T-cell (primary cell): Measurements from ENCODE around the gene MSL3B.
A peak's percentile ranks its signal among the peaks of the same experiment; 100 is the strongest.

ENCODE experiments used
- ATAC-seq, 4 experiments: fragments of 200-7000 bp in 3 of 4; fragments of 150-1000 bp in 1 of 4; cut with Tn5 transposase; replicated peaks in 1 of 4; 1 replicate in 3 of 4; 2 replicates in 1 of 4; pipeline ENCODE4 v1.10.0; 2021; ENCODE audit warnings: moderate library complexity in 3 of 4, mild to moderate bottlenecking in 2 of 4, moderate number of reproducible peaks in 1 of 4
- CTCF ChIA-PET, 2 donors: fragments of 300-600 bp; sonication (Branson Sonifier 250); formaldehyde crosslinking; loops; one replicate each; lab custom pipeline; 2022; ENCODE audit warnings: antibody characterized with exemption in 2 of 2; lab: Charles Lee
- POLR2A ChIA-PET, 2 donors: fragments of 300-600 bp; sonication (Branson Sonifier 250); formaldehyde crosslinking; loops; one replicate each; lab custom pipeline; 2022; ENCODE audit warnings: antibody characterized with exemption in 2 of 2; lab: Charles Lee
- DNase-seq, 35 experiments: peaks; one replicate each; pipeline versions ENCODE4 v3.0.0 to v3.0.0-alpha.2; 2013 to 2023
- H3K27ac ChIP-seq: one replicate; pipeline ENCODE4 v1.5.1; 2013; ENCODE audit warnings: low read length
- H3K27me3 ChIP-seq, 2 experiments: replicated peaks in 1 of 2; 1 replicate in 1 of 2; 2 replicates in 1 of 2; pipeline versions ENCODE4 v1.6.1 to v1.7.0; 2013; ENCODE audit warnings: low read length in 1 of 2, mixed read lengths in 1 of 2; ENCODE audit not compliant: control insufficient read depth in 2 of 2, insufficient read depth in 2 of 2; ENCODE audit errors: extremely low read depth in 1 of 2
- H3K36me3 ChIP-seq, 2 donors: 1 replicate in 1 of 2; 2 replicates in 1 of 2; pipeline versions ENCODE4 v1.6.1 to v1.7.0; 2013; ENCODE audit warnings: low read length in 1 of 2; ENCODE audit not compliant: control insufficient read depth in 2 of 2, insufficient read depth in 1 of 2; ENCODE audit errors: extremely low read depth in 1 of 2
- H3K4me1 ChIP-seq, 2 experiments: 1 replicate in 1 of 2; 2 replicates in 1 of 2; pipeline versions ENCODE4 v1.6.1 to v1.7.0; 2013; ENCODE audit warnings: low read length in 2 of 2, mixed read lengths in 1 of 2; ENCODE audit not compliant: insufficient read depth in 2 of 2, control insufficient read depth in 1 of 2; ENCODE audit errors: extremely low read depth in 1 of 2
- H3K4me3 ChIP-seq, 2 donors: 1 replicate in 1 of 2; 2 replicates in 1 of 2; pipeline versions ENCODE4 v1.5.1 to v1.7.0; 2013; ENCODE audit warnings: mild to moderate bottlenecking in 2 of 2, low read length in 1 of 2, moderate library complexity in 1 of 2; ENCODE audit not compliant: control insufficient read depth in 1 of 2; ENCODE audit errors: extremely low read depth in 1 of 2
- H3K9me3 ChIP-seq: 2 replicates; pipeline ENCODE4 v1.7.0; 2013
- H3K27ac Mint-ChIP-seq, 2 donors: one replicate each; pipeline ENCODE4 v1.8.0; 2020 to 2021; ENCODE audit warnings: mild to moderate bottlenecking in 2 of 2, mixed read lengths in 2 of 2
- H3K27me3 Mint-ChIP-seq, 2 donors: one replicate each; pipeline ENCODE4 v1.8.0; 2021 to 2022; ENCODE audit warnings: mixed read lengths in 2 of 2
- H3K36me3 Mint-ChIP-seq: one replicate; pipeline ENCODE4 v1.8.0; 2021; ENCODE audit warnings: mixed read lengths
- H3K4me1 Mint-ChIP-seq, 3 donors: one replicate each; pipeline ENCODE4 v1.8.0; 2020 to 2022; ENCODE audit warnings: mixed read lengths in 3 of 3, mild to moderate bottlenecking in 1 of 3
- H3K4me3 Mint-ChIP-seq, 3 donors: one replicate each; pipeline ENCODE4 v1.8.0; 2020 to 2022; ENCODE audit warnings: mild to moderate bottlenecking in 3 of 3, mixed read lengths in 3 of 3, moderate library complexity in 3 of 3
- H3K9me3 Mint-ChIP-seq, 3 donors: one replicate each; pipeline ENCODE4 v1.8.0; 2020 to 2022; ENCODE audit warnings: mixed read lengths in 3 of 3
- WGBS: methylation state at CpG from one replicate; pipeline ENCODE4 v1.1.5; 2013; ENCODE audit warnings: missing lambda C conversion rate; ENCODE audit not compliant: insufficient coverage; 5-methylcytosine and 5-hydroxymethylcytosine counted together

MSL3B gene

GRCh38 chr2:233855345-233855744, 12.8 kb downstream of the MSL3B start:
- Mint-ChIP-seq H3K4me1 (peaks cover 13 to 25% (median 24%) of the 10 kb centered on the region in 3 donors), H3K36me3 (no peaks in the 10 kb centered on the region), H3K27ac (peak overlapping the region in 1 of 2 donors; percentile 4), H3K4me3 (peak overlapping the region; percentile 24 to 86 (median 35)), H3K27me3 (peaks cover 3 to 4% of the 10 kb centered on the region in 2 donors), H3K9me3 (no peaks in the 10 kb centered on the region)
- H3K27me3 ChIP-seq, result peaks cover 0 to 10% of the 10 kb centered on the region in 2 experiments
- WGBS, result 95% methylated on average over 4 of the region's 5 CpGs
- no peak overlapping the region for H3K4me3 ChIP-seq
- no peaks in the 10 kb centered on the region for H3K9me3 ChIP-seq
- no peaks in the 10 kb centered on the region for H3K36me3 ChIP-seq
- no peak overlapping the region for H3K27ac ChIP-seq
- ATAC-seq (no peak), DNase-seq (no peak)
- ChIA-PET POLR2A (no interaction called here), CTCF (no interaction called here)
- H3K4me1 ChIP-seq, result peaks cover 0 to 18% of the 10 kb centered on the region in 2 experiments

- peak; percentile 71 to 91 (median 83) for DNase-seq
- ChIA-PET CTCF (interaction anchor here in 1 of 2 donors (0.7 kb wide), 1 partner anchor 10 kb away, joined by 3 read pairs; no protein-coding TSS in a partner anchor), POLR2A (no interaction called here)
- H3K9me3 ChIP-seq, result no peaks in the 10 kb centered on the region
- ATAC-seq, result peak; percentile 96 to 98 (median 97)
- Mint-ChIP-seq H3K4me3 (peak within 1 kb of the TSS; percentile 86 to 89 (median 88)), H3K9me3 (no peaks in the 10 kb centered on the region), H3K36me3 (no peaks in the 10 kb centered on the region), H3K4me1 (peaks cover 13 to 25% (median 24%) of the 10 kb centered on the region in 3 donors), H3K27ac (peak within 1 kb of the TSS; percentile 76 to 88), H3K27me3 (peaks cover 3 to 4% of the 10 kb centered on the region in 2 donors)
- H3K27me3 ChIP-seq, result peaks cover 0 to 10% of the 10 kb centered on the region in 2 experiments
- peaks cover 0 to 18% of the 10 kb centered on the region in 2 experiments for H3K4me1 ChIP-seq
- no peak within 1 kb of the TSS for H3K27ac ChIP-seq
- 0% methylated on average over 53 of the region's 60 CpGs for WGBS
- peak within 1 kb of the TSS; percentile 72 to 81 for H3K4me3 ChIP-seq
- H3K36me3 ChIP-seq, result no peaks in the 10 kb centered on the region
These were observed 13.8 kb downstream of the MSL3B start, which contains the start of gene HJURP for GRCh38 chr2:233854241-233854981. Gene HJURP, minus strand, starts transcription at chr2:233854535. Its CDS starts 35 bp downstream, at chr2:233854500.

- peak overlapping the region; percentile 86 to 89 (median 88) for H3K4me3 Mint-ChIP-seq
- peak in 2 of 4 experiments; percentile 2 to 6 for ATAC-seq
- Histone ChIP-seq H3K4me1 (peaks cover 0 to 18% of the 10 kb centered on the region in 2 experiments), H3K27me3 (peaks cover 0 to 10% of the 10 kb centered on the region in 2 experiments), H3K36me3 (no peaks in the 10 kb centered on the region), H3K27ac (no peak overlapping the region), H3K9me3 (no peaks in the 10 kb centered on the region), H3K4me3 (peak overlapping the region; percentile 72 to 81)
- peaks cover 3 to 4% of the 10 kb centered on the region in 2 donors for H3K27me3 Mint-ChIP-seq
- no peak for DNase-seq
- no peaks in the 10 kb centered on the region for H3K9me3 Mint-ChIP-seq
- no peaks in the 10 kb centered on the region for H3K36me3 Mint-ChIP-seq
- no peak overlapping the region for H3K27ac Mint-ChIP-seq
- CTCF ChIA-PET, result no interaction called here
- WGBS, result under 1% methylated on average over 25 of the region's 25 CpGs
- H3K4me1 Mint-ChIP-seq, result peaks cover 13 to 25% (median 24%) of the 10 kb centered on the region in 3 donors
- POLR2A ChIA-PET, result no interaction called here
These were observed 14.3 kb downstream of the MSL3B start for GRCh38 chr2:233853883-233854240.

GRCh38 chr2:233853353-233853752, 14.8 kb downstream of the MSL3B start:
- Mint-ChIP-seq H3K4me1 (peaks cover 13 to 25% (median 24%) of the 10 kb centered on the region in 3 donors), H3K9me3 (no peaks in the 10 kb centered on the region), H3K27me3 (peaks cover 2 to 4% of the 10 kb centered on the region in 2 donors), H3K4me3 (peak overlapping the region; percentile 86 to 89 (median 88)), H3K36me3 (no peaks in the 10 kb centered on the region), H3K27ac (no peak overlapping the region)
- no peak for ATAC-seq
- no CpG with 5 or more reads among the region's 8 CpGs for WGBS
- no peaks in the 10 kb centered on the region for H3K36me3 ChIP-seq
- H3K4me1 ChIP-seq, result peaks cover 0 to 18% of the 10 kb centered on the region in 2 experiments
- H3K27me3 ChIP-seq, result peaks cover 0 to 10% of the 10 kb centered on the region in 2 experiments
- no peak overlapping the region for H3K27ac ChIP-seq
- ChIA-PET CTCF (no interaction called here), POLR2A (no interaction called here)
- H3K9me3 ChIP-seq, result no peaks in the 10 kb centered on the region
- no peak for DNase-seq
- no peak overlapping the region for H3K4me3 ChIP-seq

- no peak overlapping the region for H3K4me3 ChIP-seq
- no peak for ATAC-seq
- POLR2A ChIA-PET, result no interaction called here
- no peak overlapping the region for H3K4me3 Mint-ChIP-seq
- no peak for DNase-seq
- WGBS, result no CpG with 5 or more reads among the region's 3 CpGs
- no peak overlapping the region for H3K27ac ChIP-seq
- CTCF ChIA-PET, result no interaction called here
- H3K9me3 Mint-ChIP-seq, result no peaks in the 10 kb centered on the region
- peaks cover 0 to 12% of the 10 kb centered on the region in 2 experiments for H3K4me1 ChIP-seq
- H3K27me3 ChIP-seq, result peaks cover 0 to 10% of the 10 kb centered on the region in 2 experiments
- H3K36me3 ChIP-seq, result no peaks in the 10 kb centered on the region
- peaks cover 2 to 4% of the 10 kb centered on the region in 2 donors for H3K27me3 Mint-ChIP-seq
- no peaks in the 10 kb centered on the region for H3K9me3 ChIP-seq
- H3K27ac Mint-ChIP-seq, result no peak overlapping the region
- peaks cover 13 to 23% (median 19%) of the 10 kb centered on the region in 3 donors for H3K4me1 Mint-ChIP-seq
- H3K36me3 Mint-ChIP-seq, result no peaks in the 10 kb centered on the region
These were observed 16.1 kb downstream of the MSL3B start for GRCh38 chr2:233852056-233852455.

GRCh38 chr2:233851169-233851568, 17.0 kb downstream of the MSL3B start:
- H3K4me1 Mint-ChIP-seq, result peaks cover 13 to 23% (median 19%) of the 10 kb centered on the region in 3 donors
- ChIA-PET POLR2A (no interaction called here), CTCF (interaction anchor here in 1 of 2 donors (0.7 kb wide), 1 partner anchor 356 kb away, joined by 3 read pairs; no protein-coding TSS in a partner anchor)
- ATAC-seq (no peak), DNase-seq (no peak)
- H3K27me3 Mint-ChIP-seq, result peaks cover 2 to 4% of the 10 kb centered on the region in 2 donors
- no peaks in the 10 kb centered on the region for H3K9me3 Mint-ChIP-seq
- Histone ChIP-seq H3K36me3 (no peaks in the 10 kb centered on the region), H3K4me3 (no peak overlapping the region), H3K4me1 (peaks cover 0 to 12% of the 10 kb centered on the region in 2 experiments), H3K27ac (no peak overlapping the region), H3K9me3 (no peaks in the 10 kb centered on the region), H3K27me3 (peaks cover 0 to 10% of the 10 kb centered on the region in 2 experiments)
- no peak overlapping the region for H3K4me3 Mint-ChIP-seq
- whole genome bisulfite sequencing, result no CpG with 5 or more reads among the region's 6 CpGs
- H3K27ac Mint-ChIP-seq, result no peak overlapping the region
- no peaks in the 10 kb centered on the region for H3K36me3 Mint-ChIP-seq
